Activated CD4-positive, alpha-beta memory T cell treated with anti-CD3 and anti-CD28 coated beads, Interleukin-2, amount 10 ng/mL, durations not matched to agents 7 days and 5 days (primary cell): ENCODE measurements around the gene IDH1. TPM values are rescaled to one million over a fixed set of nuclear protein-coding genes. Genes with fewer than 3 reads are reported as not detected.

Experiments
- CTCF ChIA-PET: fragments of 350-600 bp; sonication (Branson Sonifier 250); formaldehyde crosslinking; loops from one replicate; lab custom pipeline; 2021; ENCODE audit warnings: antibody characterized with exemption, inconsistent platforms; lab: Charles Lee
- POLR2A ChIA-PET: fragments of 350-600 bp; sonication (Branson Sonifier 250); formaldehyde crosslinking; loops from one replicate; lab custom pipeline; 2021; ENCODE audit warnings: antibody characterized with exemption; lab: Charles Lee
- DNase-seq: peaks from one replicate; pipeline ENCODE4 v3.0.0-alpha.2; 2020
- H3K27ac Mint-ChIP-seq: one replicate; pipeline ENCODE4 v1.8.0; 2021; ENCODE audit warnings: mild to moderate bottlenecking, mixed read lengths
- H3K27me3 Mint-ChIP-seq: one replicate; pipeline ENCODE4 v1.8.0; 2021; ENCODE audit warnings: mixed read lengths
- H3K36me3 Mint-ChIP-seq: one replicate; pipeline ENCODE4 v1.8.0; 2021; ENCODE audit warnings: low read depth, mixed read lengths
- H3K4me1 Mint-ChIP-seq: one replicate; pipeline ENCODE4 v1.8.0; 2021; ENCODE audit warnings: mixed read lengths
- H3K4me3 Mint-ChIP-seq: one replicate; pipeline ENCODE4 v1.8.0; 2021; ENCODE audit warnings: mild to moderate bottlenecking, mixed read lengths
- H3K9me3 Mint-ChIP-seq: one replicate; pipeline ENCODE4 v1.8.0; 2021; ENCODE audit warnings: mixed read lengths
- total RNA-seq, 2 experiments: library from RNA; stranded (reverse); gene quantifications; one replicate each; pipeline ENCODE4 v1.2.3, GENCODE V29; 2021

Gene IDH1
- total RNA-seq, 2 experiments from 2014 or later = 41.3 to 44.2 TPM

DNA sequence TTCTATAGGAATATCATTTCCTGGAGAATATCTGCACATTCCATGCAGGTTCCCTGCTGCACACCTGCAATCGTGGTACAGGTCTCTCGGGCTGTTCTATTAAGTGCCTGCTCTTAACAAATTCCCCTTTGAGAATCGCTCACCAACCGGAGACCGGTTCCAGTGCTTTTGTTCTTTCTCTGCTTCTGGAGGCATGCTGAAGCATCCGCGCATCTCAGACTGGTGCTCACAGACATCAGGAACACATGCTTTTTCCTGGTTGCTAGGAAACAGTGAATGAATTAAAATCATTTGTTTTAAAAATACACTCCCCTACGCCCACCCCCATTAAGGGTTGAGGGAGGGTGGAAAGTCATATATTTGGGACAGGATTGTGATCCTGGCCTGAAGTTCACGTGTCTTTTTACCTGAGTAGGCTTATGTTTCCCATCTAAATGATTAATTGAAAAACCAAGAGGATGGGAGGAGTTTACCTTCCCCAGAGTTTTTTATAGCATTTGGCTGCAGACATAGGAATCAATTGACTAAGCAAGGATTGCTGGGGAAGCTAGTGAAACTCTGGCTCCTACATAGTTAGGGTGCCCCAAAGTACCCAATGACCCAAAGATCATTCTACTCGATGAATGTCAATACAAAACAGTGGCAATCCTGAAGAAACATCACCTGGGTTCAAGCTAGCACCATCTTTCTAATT is 64.9 kb downstream of the IDH1 start, which contains the start of gene C2orf80:
Gene C2orf80 (minus strand): TSS at position 221 of the 694 bp plus-strand sequence. CDS start 3,044 bp downstream, outside the sequence.
- H3K4me1 Mint-ChIP-seq = no peaks in the 10 kb centered on the region
- DNase-seq = no peak
- no peaks in the 10 kb centered on the region for H3K9me3 Mint-ChIP-seq
- ChIA-PET POLR2A (no interaction called here), CTCF (interaction anchor here (0.7 to 0.8 kb wide), 2 partner anchors 9 to 14 kb away, joined by 3 read pairs; no protein-coding TSS in a partner anchor)
- H3K27me3 Mint-ChIP-seq = peaks cover 2% of the 10 kb centered on the region
- H3K27ac Mint-ChIP-seq = no peak within 1 kb of the TSS
- no peak within 1 kb of the TSS for H3K4me3 Mint-ChIP-seq
- no peaks in the 10 kb centered on the region for H3K36me3 Mint-ChIP-seq

DNA sequence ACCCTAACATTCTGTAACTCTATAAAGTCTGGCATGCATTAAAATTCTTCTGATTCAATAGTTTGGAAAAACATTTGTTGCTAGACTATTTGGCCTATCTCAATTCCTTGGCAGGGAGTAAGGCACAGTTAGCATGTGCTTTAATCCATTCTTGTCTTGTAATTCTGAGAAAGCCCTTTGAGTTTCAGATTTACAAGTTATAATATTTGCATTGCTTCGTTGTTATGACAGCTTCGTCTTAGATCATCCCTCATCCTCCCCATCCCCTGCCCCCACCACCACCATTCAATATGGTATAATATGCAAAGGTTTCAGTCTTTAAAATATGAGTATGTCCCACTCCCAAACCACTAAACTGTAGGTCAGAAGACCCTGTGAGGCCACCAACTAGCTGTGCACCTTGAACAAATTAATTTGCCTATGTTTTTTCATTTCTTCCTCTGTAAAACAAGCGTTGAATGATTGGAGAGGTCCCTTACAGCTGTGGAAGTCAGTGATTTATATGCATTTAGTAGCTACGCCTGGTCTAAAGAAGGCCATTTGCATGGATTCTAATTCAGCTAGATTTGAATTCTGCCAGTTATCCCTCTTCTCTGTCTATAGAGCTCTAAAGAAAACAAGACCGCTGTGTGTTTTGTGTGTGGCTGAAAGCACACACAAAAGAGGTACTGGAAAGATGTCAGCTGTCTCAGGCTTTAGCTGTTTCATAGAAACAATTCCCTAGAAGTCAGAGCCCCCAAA is 65.6 kb downstream of the IDH1 start:
- Mint-ChIP-seq H3K36me3 (no peaks in the 10 kb centered on the region), H3K4me1 (no peaks in the 10 kb centered on the region), H3K27ac (no peak overlapping the region), H3K4me3 (no peak overlapping the region), H3K27me3 (peaks cover 6% of the 10 kb centered on the region), H3K9me3 (no peaks in the 10 kb centered on the region)
- ChIA-PET POLR2A (no interaction called here), CTCF (interaction anchor here (0.7 to 1.0 kb wide), 3 partner anchors 9 to 13 kb away, joined by 3 read pairs; no protein-coding TSS in a partner anchor)
- no peak for DNase-seq

DNA sequence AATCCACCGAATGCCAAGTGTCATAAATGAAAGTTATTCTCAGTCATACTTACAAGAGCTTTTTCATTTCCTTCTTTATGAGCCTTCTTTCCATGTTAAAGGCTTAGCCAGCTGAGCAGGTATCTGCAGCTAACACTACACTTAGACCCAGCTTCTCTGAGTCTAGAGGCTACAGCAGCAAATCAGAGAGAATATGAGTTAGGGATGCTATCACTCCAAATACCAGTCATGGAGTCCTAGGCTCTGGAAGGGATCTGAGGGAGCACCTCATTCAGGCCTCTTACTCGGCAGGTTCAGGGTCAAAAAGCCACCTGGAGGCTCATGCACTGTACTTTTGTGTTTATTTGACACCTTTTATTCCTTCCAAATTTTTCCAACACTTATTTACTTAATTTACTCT is 68.0 kb downstream of the IDH1 start:
- ChIA-PET CTCF (interaction anchor here (3.8 kb wide), 1 partner anchor 11 kb away, joined by 15 read pairs; no protein-coding TSS in a partner anchor), POLR2A (no interaction called here)
- H3K4me3 Mint-ChIP-seq = no peak overlapping the region
- peaks cover 16% of the 10 kb centered on the region for H3K27me3 Mint-ChIP-seq
- no peak for DNase-seq
- H3K36me3 Mint-ChIP-seq = no peaks in the 10 kb centered on the region
- H3K9me3 Mint-ChIP-seq = no peaks in the 10 kb centered on the region
- H3K4me1 Mint-ChIP-seq = no peaks in the 10 kb centered on the region
- H3K27ac Mint-ChIP-seq = no peak overlapping the region

DNA sequence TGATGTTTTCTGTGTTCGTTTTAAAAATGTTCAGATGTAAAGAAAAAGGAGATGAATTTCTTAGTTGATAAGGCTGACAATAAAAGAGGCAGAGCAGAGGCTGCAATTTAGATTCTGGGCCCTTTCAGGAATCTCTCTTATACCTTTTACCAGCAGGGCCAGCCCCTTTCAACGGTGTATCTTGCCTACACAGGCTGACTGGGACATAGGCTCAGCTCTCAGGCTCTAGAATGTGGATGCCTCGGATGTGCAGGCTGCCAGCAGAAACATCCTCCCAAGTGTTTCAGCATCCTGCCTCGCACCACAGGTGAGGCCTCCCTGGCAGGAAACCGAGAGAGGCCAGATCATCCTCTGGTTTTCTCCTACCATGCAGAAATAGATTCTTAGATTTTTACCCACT is 68.4 kb downstream of the IDH1 start:
- no peak overlapping the region for H3K27ac Mint-ChIP-seq
- DNase-seq = no peak
- H3K9me3 Mint-ChIP-seq = no peaks in the 10 kb centered on the region

More for the DNA sequence above, 68.4 kb downstream of the IDH1 start:
- Mint-ChIP-seq H3K27me3 (peaks cover 16% of the 10 kb centered on the region), H3K36me3 (no peaks in the 10 kb centered on the region), H3K4me3 (no peak overlapping the region), H3K4me1 (no peaks in the 10 kb centered on the region)
- CTCF ChIA-PET = interaction anchor here (3.8 kb wide), 1 partner anchor 11 kb away, joined by 15 read pairs; no protein-coding TSS in a partner anchor
- POLR2A ChIA-PET = no interaction called here

Other genes with a start within 250 kb of the IDH1 start
- gene PLEKHM3, start 229.5 kb downstream of the IDH1 start, total RNA-seq = 1 to 10 TPM; 4.9 to 5.4 TPM
- not detected for gene CRYGD, start 130.5 kb downstream of the IDH1 start, total RNA-seq
- not detected for gene CRYGC, start 125.2 kb downstream of the IDH1 start, total RNA-seq
- gene CRYGB, start 108.9 kb downstream of the IDH1 start, total RNA-seq = not detected
- not detected for gene CRYGA, start 91.5 kb downstream of the IDH1 start, total RNA-seq
- not detected for gene C2orf80, start 65.0 kb downstream of the IDH1 start, total RNA-seq
- 10 to 100 TPM; 36.6 to 37.2 TPM for gene PIKFYVE, start 11.2 kb upstream of the IDH1 start, total RNA-seq
- under 1 TPM in 1 of 2 experiments, not detected in 1; 0.10 TPM for gene PTH2R, start 151.7 kb upstream of the IDH1 start, total RNA-seq